ENCODE results near the gene KLHL22.

KLHL22 gene

GRCh38 chr22:20441631-20442484 is 53.7 kb downstream of the KLHL22 start:
- DNase-seq (ENCODE audit: insufficient read length, low spot score) (no peak), FAIRE-seq (no peak)
- TF ChIP-seq SPI1 (IDR thresholded peaks at IDR 0.05; ENCODE audit: low read depth, low read length) (no peak), POLR2AphosphoS5 (IDR thresholded peaks at IDR 0.05; ENCODE audit: low read depth, low read length) (no peak), POLR2A (IDR thresholded peaks at IDR 0.05; ENCODE audit: low read depth, low read length) (no peak), POU2F2 (IDR thresholded peaks at IDR 0.05; ENCODE audit: low read depth, low read length) (no peak), PAX5 (IDR thresholded peaks at IDR 0.05; ENCODE audit: insufficient read depth, low read length, severe bottlenecking) (no peak), TAF1 (IDR thresholded peaks at IDR 0.05; ENCODE audit: low read depth, low read length) (no peak)

GRCh38 chr22:20440637-20441591 is 54.7 kb downstream of the KLHL22 start:
- FAIRE-seq = no peak

DNA sequence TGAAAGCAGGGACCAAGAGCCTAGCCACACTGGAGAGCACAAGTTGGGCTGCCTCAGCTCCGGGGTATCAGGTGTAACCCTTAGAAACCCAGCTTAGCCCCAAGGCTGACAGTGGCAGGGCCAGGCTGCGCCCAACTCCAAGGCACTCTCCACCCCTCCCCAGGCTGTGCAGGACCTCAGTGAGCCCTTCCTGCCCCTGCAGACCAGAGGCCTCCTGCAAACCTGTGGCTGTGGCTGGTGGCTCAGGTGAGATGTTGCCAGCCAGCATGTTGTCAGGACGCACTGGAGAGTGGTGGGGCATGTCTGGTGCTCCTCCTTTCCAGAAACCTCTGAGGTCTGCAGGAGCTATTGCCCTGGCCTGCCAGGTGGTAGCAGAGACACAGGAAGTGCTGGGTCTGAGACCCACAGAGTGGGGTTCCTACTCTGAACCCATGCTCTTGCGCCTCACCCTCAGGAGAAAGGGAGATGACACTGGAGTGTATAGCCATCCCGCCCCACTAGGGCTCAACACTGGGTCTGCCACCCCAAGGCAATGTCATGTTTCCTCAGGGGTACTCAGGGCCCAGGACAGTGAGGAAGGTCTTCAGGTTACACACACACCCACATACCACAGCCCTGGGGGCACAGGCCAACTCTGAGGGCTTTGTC is 55.5 kb downstream of the KLHL22 start:
- TF ChIP-seq POLR2A (IDR thresholded peaks at IDR 0.05; ENCODE audit: low read depth, low read length) (no peak), TAF1 (IDR thresholded peaks at IDR 0.05; ENCODE audit: low read depth, low read length) (no peak), POLR2AphosphoS5 (IDR thresholded peaks at IDR 0.05; ENCODE audit: low read depth, low read length) (no peak), POU2F2 (IDR thresholded peaks at IDR 0.05; ENCODE audit: low read depth, low read length) (no peak), SPI1 (IDR thresholded peaks at IDR 0.05; ENCODE audit: low read depth, low read length) (no peak), PAX5 (IDR thresholded peaks at IDR 0.05; ENCODE audit: insufficient read depth, low read length, severe bottlenecking) (no peak)
- DNase-seq (ENCODE audit: insufficient read length, low spot score) (no peak), FAIRE-seq (no peak)

More at GRCh38 chr22:20440637-20441591, 54.7 kb downstream of the KLHL22 start:
- TF ChIP-seq PAX5 (IDR thresholded peaks at IDR 0.05; ENCODE audit: insufficient read depth, low read length, severe bottlenecking) (no peak), POLR2AphosphoS5 (IDR thresholded peaks at IDR 0.05; ENCODE audit: low read depth, low read length) (no peak), POLR2A (IDR thresholded peaks at IDR 0.05; ENCODE audit: low read depth, low read length) (no peak)
- no peak for DNase-seq (ENCODE audit: insufficient read length, low spot score)

GRCh38 chr22:20439556-20439927 is 56.1 kb downstream of the KLHL22 start:
- FAIRE-seq (no peak), DNase-seq (ENCODE audit: insufficient read length, low spot score) (no peak)
- TF ChIP-seq POU2F2 (IDR thresholded peaks at IDR 0.05; ENCODE audit: low read depth, low read length) = no peak
- no peak for TF ChIP-seq SPI1 (IDR thresholded peaks at IDR 0.05; ENCODE audit: low read depth, low read length)
- no peak for TF ChIP-seq POLR2A (IDR thresholded peaks at IDR 0.05; ENCODE audit: low read depth, low read length)
- no peak for TF ChIP-seq TAF1 (IDR thresholded peaks at IDR 0.05; ENCODE audit: low read depth, low read length)
- no peak for TF ChIP-seq POLR2AphosphoS5 (IDR thresholded peaks at IDR 0.05; ENCODE audit: low read depth, low read length)
- no peak for TF ChIP-seq PAX5 (IDR thresholded peaks at IDR 0.05; ENCODE audit: insufficient read depth, low read length, severe bottlenecking)

DNA sequence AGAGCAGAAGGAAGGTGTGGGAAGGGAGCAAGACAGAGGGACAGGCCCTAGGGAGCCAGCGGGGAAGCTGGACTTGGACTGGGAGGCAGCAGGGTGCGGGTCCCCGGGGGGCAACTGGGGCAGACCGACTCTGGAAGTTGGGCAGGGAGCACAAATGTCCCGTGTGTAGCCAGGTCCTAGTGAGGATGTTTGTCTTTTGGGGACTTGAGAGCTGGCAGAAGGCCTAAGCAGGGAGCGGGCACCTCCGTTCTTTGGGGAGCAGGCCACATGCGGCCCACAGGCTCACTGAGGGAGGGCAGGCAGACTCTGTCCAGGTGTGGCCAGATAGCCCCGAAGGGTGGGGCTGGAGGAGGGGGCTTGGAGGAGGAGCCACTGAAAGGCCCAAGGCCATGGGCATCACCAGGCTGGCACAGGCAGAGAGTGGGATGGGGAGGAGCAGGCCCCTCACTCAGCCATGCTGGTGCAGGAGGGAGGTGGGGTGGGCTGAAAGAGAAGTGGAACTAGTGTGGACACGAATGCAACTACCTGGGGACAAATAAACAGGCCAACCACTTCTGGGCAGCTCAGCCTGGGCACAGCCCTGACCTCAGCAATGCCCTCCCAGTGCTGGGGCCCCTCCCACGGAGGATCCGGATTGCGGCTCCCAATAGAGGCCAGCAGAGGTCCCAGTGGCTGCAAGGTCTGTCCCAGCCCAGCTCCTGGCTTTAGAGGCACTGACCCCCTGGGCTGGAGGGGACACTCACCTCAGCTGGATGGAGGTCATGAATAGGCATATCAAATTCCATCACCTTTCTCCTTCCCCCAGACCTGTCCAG is 56.7 kb downstream of the KLHL22 start:
- TF ChIP-seq TAF1 (IDR thresholded peaks at IDR 0.05; ENCODE audit: low read depth, low read length) = no peak
- FAIRE-seq (no peak), DNase-seq (ENCODE audit: insufficient read length, low spot score) (no peak)

DNA sequence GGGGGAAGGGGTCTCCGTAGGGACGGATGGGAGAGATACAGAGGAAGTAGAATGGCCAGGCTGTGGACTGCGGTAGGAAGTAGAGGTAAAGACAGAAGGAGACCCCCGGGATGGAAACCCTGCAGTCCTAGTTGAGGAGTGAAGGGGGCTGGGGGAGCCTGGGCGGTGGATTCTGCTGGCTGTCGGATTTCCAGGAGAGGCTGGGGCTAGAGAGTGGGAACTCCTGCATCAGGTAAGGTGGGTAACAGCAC is 57.2 kb downstream of the KLHL22 start:
- FAIRE-seq (no peak), DNase-seq (ENCODE audit: insufficient read length, low spot score) (no peak)
- TF ChIP-seq POLR2A (IDR thresholded peaks at IDR 0.05; ENCODE audit: low read depth, low read length) (no peak), POU2F2 (IDR thresholded peaks at IDR 0.05; ENCODE audit: low read depth, low read length) (no peak), TAF1 (IDR thresholded peaks at IDR 0.05; ENCODE audit: low read depth, low read length) (no peak), POLR2AphosphoS5 (IDR thresholded peaks at IDR 0.05; ENCODE audit: low read depth, low read length) (no peak), SPI1 (IDR thresholded peaks at IDR 0.05; ENCODE audit: low read depth, low read length) (no peak), PAX5 (IDR thresholded peaks at IDR 0.05; ENCODE audit: insufficient read depth, low read length, severe bottlenecking) (no peak)

- FAIRE-seq = no peak
- no peak for DNase-seq (ENCODE audit: insufficient read length, low spot score)
These were observed 57.8 kb downstream of the KLHL22 start, which contains the start of gene SCARF2 for GRCh38 chr22:20437613-20438426. TSS of gene SCARF2 (minus strand) at chr22:20437825. CDS start at chr22:20437754, 71 bp downstream.

GRCh38 chr22:20436768-20437612 is 58.6 kb downstream of the KLHL22 start:
- FAIRE-seq (peak; percentile 47), DNase-seq (ENCODE audit: insufficient read length, low spot score) (no peak)
- TF ChIP-seq PAX5 (IDR thresholded peaks at IDR 0.05; ENCODE audit: insufficient read depth, low read length, severe bottlenecking) (no peak), SPI1 (IDR thresholded peaks at IDR 0.05; ENCODE audit: low read depth, low read length) (no peak), POU2F2 (IDR thresholded peaks at IDR 0.05; ENCODE audit: low read depth, low read length) (no peak), TAF1 (IDR thresholded peaks at IDR 0.05; ENCODE audit: low read depth, low read length) (no peak), POLR2A (IDR thresholded peaks at IDR 0.05; ENCODE audit: low read depth, low read length) (no peak), POLR2AphosphoS5 (IDR thresholded peaks at IDR 0.05; ENCODE audit: low read depth, low read length) (no peak)

More at GRCh38 chr22:20437613-20438426, 57.8 kb downstream of the KLHL22 start, which contains the start of gene SCARF2:
- no peak for TF ChIP-seq TAF1 (IDR thresholded peaks at IDR 0.05; ENCODE audit: low read depth, low read length)
